Gastroesophageal sphincter (tissue), 3 donors: ENCODE data around the gene DLL1.

Source experiments
- EP300 ChIP-seq: sonication (generic); formaldehyde crosslinking; IDR thresholded peaks from one replicate; pipeline ENCODE4 v1.6.1; 2017; ENCODE audit warnings: antibody characterized with exemption, mild to moderate bottlenecking
- TF ChIP-seq, protein P1 (sequence below), 4 experiments: fragments of 200-600 bp in 2 of 4; fragments of 450-650 bp in 2 of 4; sonication (generic) in 1 of 4; IDR thresholded peaks; one replicate each; pipeline ENCODE4 v1.5.1; 2017 to 2019; ENCODE audit warnings: antibody characterized with exemption in 4 of 4, mild to moderate bottlenecking in 2 of 4, moderate library complexity in 2 of 4

DNA sequence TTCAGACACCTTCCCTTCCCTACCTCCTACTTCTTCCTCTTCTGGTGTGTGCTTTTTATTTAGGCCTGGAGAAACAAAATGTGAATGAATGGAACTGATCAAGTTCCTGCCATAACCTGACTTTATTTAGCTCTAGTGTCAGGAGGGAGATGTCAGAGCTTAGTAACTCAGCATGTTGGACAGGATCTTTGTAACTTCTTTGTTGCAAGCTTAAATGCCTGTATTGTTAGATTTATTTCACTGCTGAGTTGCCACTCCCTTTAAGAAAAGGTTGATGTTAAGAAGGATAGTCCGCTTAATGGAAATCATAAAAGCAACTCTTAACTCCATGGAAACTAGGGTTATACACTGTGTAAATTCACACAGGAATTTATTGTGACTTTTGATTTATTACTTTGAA, 17.9 kb upstream of the DLL1 start:
- TF ChIP-seq, protein P1, sequence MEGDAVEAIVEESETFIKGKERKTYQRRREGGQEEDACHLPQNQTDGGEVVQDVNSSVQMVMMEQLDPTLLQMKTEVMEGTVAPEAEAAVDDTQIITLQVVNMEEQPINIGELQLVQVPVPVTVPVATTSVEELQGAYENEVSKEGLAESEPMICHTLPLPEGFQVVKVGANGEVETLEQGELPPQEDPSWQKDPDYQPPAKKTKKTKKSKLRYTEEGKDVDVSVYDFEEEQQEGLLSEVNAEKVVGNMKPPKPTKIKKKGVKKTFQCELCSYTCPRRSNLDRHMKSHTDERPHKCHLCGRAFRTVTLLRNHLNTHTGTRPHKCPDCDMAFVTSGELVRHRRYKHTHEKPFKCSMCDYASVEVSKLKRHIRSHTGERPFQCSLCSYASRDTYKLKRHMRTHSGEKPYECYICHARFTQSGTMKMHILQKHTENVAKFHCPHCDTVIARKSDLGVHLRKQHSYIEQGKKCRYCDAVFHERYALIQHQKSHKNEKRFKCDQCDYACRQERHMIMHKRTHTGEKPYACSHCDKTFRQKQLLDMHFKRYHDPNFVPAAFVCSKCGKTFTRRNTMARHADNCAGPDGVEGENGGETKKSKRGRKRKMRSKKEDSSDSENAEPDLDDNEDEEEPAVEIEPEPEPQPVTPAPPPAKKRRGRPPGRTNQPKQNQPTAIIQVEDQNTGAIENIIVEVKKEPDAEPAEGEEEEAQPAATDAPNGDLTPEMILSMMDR (IDR thresholded peaks at IDR 0.05): no peak
- no peak for TF ChIP-seq EP300
